SK-N-MC (cell line): ENCODE measurements around the gene RAD51D.
A peak's percentile ranks its signal among the peaks of the same experiment; 100 is the strongest.

Source experiments
- DNase-seq: peaks from one replicate; pipeline ENCODE4 v3.0.0-alpha.2; 2011; ENCODE audit warnings: low read depth, low spot score
- H3K27ac ChIP-seq: fragments of 200-600 bp; sonication (generic); 2 replicates; pipeline ENCODE4 v1.5.1; 2016; ENCODE audit warnings: mixed run types
- H3K36me3 ChIP-seq: fragments of 200-600 bp; sonication (generic); 2 replicates; pipeline ENCODE4 v1.6.1; 2017; ENCODE audit warnings: antibody characterized with exemption, low read length, mixed read lengths; ENCODE audit not compliant: insufficient read depth
- H3K4me3 ChIP-seq: fragments of 200-600 bp; sonication (generic); 2 replicates; pipeline ENCODE4 v1.5.1; 2016
- H3K9ac ChIP-seq: fragments of 200-600 bp; sonication (generic); 2 replicates; pipeline ENCODE4 v1.8.0; 2017; ENCODE audit warnings: mixed run types, mixed read lengths; ENCODE audit not compliant: insufficient read length
- H3K9me3 ChIP-seq: fragments of 200-600 bp; sonication (generic); 2 replicates; pipeline ENCODE4 v1.6.1; 2017; ENCODE audit warnings: low read depth, mild to moderate bottlenecking, antibody characterized with exemption, low read length, moderate library complexity, mixed read lengths
- EZH2 ChIP-seq: fragments of 200-600 bp; sonication (generic); IDR thresholded peaks from one replicate; pipeline ENCODE4 v1.6.1; 2017; ENCODE audit warnings: antibody characterized with exemption
- FOXP2 ChIP-seq: optimal IDR thresholded peaks from 2 replicates; pipeline ENCODE3; 2011; ENCODE audit warnings: mild to moderate bottlenecking, moderate library complexity; ENCODE audit not compliant: insufficient read depth; ENCODE audit errors: extremely low read length, control extremely low read depth
- POLR2AphosphoS5 ChIP-seq: IDR thresholded peaks from 2 replicates; pipeline ENCODE4 v1.6.1; 2012; ENCODE audit warnings: mild to moderate bottlenecking, low read depth, low read length, borderline replicate concordance

The RAD51D gene

GRCh38 chr17:35119370-35120165, at the start of gene RAD51D:
TSS of gene RAD51D (minus strand) at chr17:35119860. CDS start at chr17:35119613, 247 bp downstream.
- Histone ChIP-seq H3K9ac (peak within 1 kb of the TSS; percentile 84), H3K36me3 (no peaks in the 10 kb centered on the region), H3K4me3 (peak within 1 kb of the TSS; percentile 85), H3K27ac (no peak within 1 kb of the TSS), H3K9me3 (no peaks in the 10 kb centered on the region)
- no peak for DNase-seq
- TF ChIP-seq POLR2AphosphoS5, result no peak
- no peak for TF ChIP-seq FOXP2

GRCh38 chr17:35167666-35168065, 48.0 kb upstream of the RAD51D start:
- no peak overlapping the region for H3K9ac ChIP-seq
- H3K4me3 ChIP-seq, result no peak overlapping the region
- no peaks in the 10 kb centered on the region for H3K9me3 ChIP-seq
- no peak for DNase-seq
- H3K27ac ChIP-seq, result no peak overlapping the region
- H3K36me3 ChIP-seq, result no peaks in the 10 kb centered on the region
- TF ChIP-seq FOXP2 (no peak), EZH2 (no peak), POLR2AphosphoS5 (no peak)

GRCh38 chr17:35167046-35167445, 47.4 kb upstream of the RAD51D start:
- no peak overlapping the region for H3K4me3 ChIP-seq
- no peak overlapping the region for H3K27ac ChIP-seq
- no peaks in the 10 kb centered on the region for H3K9me3 ChIP-seq
- DNase-seq, result no peak
- TF ChIP-seq POLR2AphosphoS5 (no peak), FOXP2 (no peak), EZH2 (no peak)
- no peak overlapping the region for H3K9ac ChIP-seq
- no peaks in the 10 kb centered on the region for H3K36me3 ChIP-seq

GRCh38 chr17:35166526-35166925, 46.9 kb upstream of the RAD51D start:
- DNase-seq, result no peak
- TF ChIP-seq POLR2AphosphoS5 (no peak), FOXP2 (no peak), EZH2 (no peak)
- Histone ChIP-seq H3K9me3 (no peaks in the 10 kb centered on the region), H3K36me3 (no peaks in the 10 kb centered on the region), H3K9ac (no peak overlapping the region), H3K4me3 (no peak overlapping the region), H3K27ac (no peak overlapping the region)

GRCh38 chr17:35164716-35165115, 45.1 kb upstream of the RAD51D start:
- Histone ChIP-seq H3K9me3 (no peaks in the 10 kb centered on the region), H3K9ac (no peak overlapping the region), H3K36me3 (no peaks in the 10 kb centered on the region), H3K4me3 (no peak overlapping the region), H3K27ac (no peak overlapping the region)
- no peak for TF ChIP-seq EZH2
- TF ChIP-seq FOXP2, result no peak
- no peak for TF ChIP-seq POLR2AphosphoS5
- no peak for DNase-seq

GRCh38 chr17:35163886-35164285, 44.2 kb upstream of the RAD51D start:
- H3K36me3 ChIP-seq, result no peaks in the 10 kb centered on the region
- no peak overlapping the region for H3K4me3 ChIP-seq
- DNase-seq, result no peak
- no peak overlapping the region for H3K9ac ChIP-seq
- TF ChIP-seq POLR2AphosphoS5, result no peak
- no peak for TF ChIP-seq FOXP2
- no peak for TF ChIP-seq EZH2
- no peaks in the 10 kb centered on the region for H3K9me3 ChIP-seq
- no peak overlapping the region for H3K27ac ChIP-seq

GRCh38 chr17:35162755-35163154, 43.1 kb upstream of the RAD51D start:
- Histone ChIP-seq H3K27ac (no peak overlapping the region), H3K36me3 (no peaks in the 10 kb centered on the region), H3K9me3 (no peaks in the 10 kb centered on the region), H3K9ac (no peak overlapping the region), H3K4me3 (no peak overlapping the region)
- no peak for TF ChIP-seq FOXP2
- TF ChIP-seq POLR2AphosphoS5, result no peak
- no peak for TF ChIP-seq EZH2
- DNase-seq, result no peak

- no peak for DNase-seq
- Histone ChIP-seq H3K9me3 (no peaks in the 10 kb centered on the region), H3K9ac (no peak overlapping the region), H3K27ac (no peak overlapping the region), H3K4me3 (no peak overlapping the region), H3K36me3 (no peaks in the 10 kb centered on the region)
- TF ChIP-seq EZH2 (no peak), POLR2AphosphoS5 (no peak)
Observed at GRCh38 chr17:35161281-35161761, 41.7 kb upstream of the RAD51D start.

GRCh38 chr17:35160354-35161201, 40.9 kb upstream of the RAD51D start:
- Histone ChIP-seq H3K27ac (no peak overlapping the region), H3K4me3 (no peak overlapping the region), H3K9ac (no peak overlapping the region), H3K9me3 (no peaks in the 10 kb centered on the region), H3K36me3 (no peaks in the 10 kb centered on the region)
- DNase-seq, result no peak
- TF ChIP-seq POLR2AphosphoS5 (no peak), EZH2 (no peak), FOXP2 (no peak)
